Glomerular endothelial cell (primary cell): ENCODE results near the gene CYB561D2. TPM values are rescaled to one million over a fixed set of nuclear protein-coding genes. Genes with fewer than 3 reads are reported as not detected.

Experiments
- DNase-seq: peaks from one replicate; pipeline ENCODE4 v3.0.0-alpha.2; 2011; ENCODE audit warnings: low read depth, low spot score; ENCODE audit errors: extremely low read depth
- total RNA-seq: library from RNA; depleted of rRNA; stranded (reverse); fragments of >200 nt; gene quantifications from 2 replicates; pipeline ENCODE4 v1.2.3, GENCODE V29; 2015

Gene CYB561D2
- total RNA-seq, 1 donor from 2014 or later = 16.2 TPM

DNA sequence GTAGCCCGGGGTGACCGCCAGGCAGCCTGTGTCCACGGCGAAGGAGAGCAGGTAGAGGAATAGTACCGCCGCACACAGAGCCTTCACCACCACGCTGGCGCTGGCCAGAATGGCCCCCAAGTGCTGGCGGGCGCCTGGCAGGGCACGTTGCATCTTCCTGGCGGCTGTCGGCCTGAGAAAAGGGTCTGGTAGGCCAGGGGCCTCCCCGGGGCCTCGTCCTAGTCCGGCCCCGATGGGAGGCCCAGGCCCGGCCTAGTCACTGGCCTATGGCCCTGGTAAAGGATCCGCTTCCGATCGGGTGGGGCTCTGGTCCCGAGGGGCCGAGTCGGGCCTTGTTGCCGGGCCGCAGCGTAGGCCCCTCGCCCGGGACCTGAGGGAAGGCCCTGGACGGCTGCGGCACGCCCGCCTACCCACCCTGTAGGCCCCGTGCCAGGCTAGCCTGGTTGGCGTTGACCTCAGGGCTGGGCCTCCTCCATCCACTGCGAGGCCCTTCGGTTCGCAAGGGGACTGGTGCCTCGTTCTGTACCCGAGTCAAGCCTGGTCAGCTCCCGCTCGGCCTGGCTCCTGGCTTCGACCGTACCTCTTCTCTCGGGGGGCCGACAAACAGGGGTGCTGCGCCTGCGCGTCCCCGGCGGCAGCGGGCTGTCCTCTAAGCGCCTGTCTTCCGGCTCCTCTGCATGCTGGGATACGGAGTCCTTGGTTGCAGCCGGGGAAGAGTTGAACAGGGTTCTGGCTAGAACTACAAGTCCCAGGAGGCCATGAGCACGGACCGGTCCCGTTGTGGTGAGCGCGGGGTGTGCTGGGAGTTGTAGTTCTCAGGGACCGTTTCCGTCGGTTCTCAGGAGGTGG, 8.5 kb downstream of the CYB561D2 start, which contains the start of gene TMEM115:
TSS of gene TMEM115 (minus strand) at position 611 of the 849 bp plus-strand sequence. CDS start at position 153, 458 bp downstream.
- DNase-seq = peak; percentile 88

DNA sequence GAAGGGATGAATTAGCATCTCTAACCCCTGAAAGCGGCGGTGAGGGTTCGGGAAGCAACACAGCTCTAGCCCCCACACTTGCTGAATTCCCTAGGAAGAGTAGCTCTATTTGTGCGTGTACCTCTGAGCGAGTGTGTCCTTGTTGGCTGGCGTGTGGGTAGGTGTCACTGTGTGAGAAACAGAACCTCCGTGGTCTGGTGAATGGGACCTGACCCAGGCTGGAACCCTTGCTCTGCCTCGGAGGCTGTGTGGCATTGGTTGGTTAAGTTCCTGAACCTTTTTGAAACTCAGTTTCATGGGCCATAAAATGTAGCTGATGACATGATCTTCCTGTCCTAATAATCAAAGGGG, 9.1 kb downstream of the CYB561D2 start:
- DNase-seq = no peak

DNA sequence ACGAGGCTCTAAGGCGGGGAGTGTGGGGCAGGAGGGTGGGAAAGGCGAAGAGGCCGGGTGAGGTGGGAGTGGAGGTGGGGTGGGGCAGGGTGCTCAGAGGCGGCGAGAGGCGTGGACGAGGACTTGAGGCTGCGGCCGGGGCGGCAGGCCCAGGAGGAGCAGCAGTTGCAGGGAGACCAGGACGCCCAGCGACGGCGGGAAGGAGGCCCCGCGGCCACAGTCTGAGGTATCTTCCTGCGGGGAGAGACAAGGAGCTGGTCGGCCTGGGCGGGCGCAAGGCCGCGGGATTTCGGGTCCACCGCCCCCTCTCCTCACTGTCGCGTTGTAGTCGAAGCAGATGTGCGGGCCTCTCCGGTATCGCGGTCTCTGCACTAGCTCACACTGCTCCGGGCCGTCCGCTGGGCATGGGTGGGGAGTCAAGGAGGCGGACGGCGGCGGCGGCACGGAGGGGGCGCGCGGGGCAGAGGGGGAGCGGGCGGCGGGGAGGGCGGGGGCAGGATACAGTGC, 14.0 kb downstream of the CYB561D2 start:
- DNase-seq = no peak

DNA sequence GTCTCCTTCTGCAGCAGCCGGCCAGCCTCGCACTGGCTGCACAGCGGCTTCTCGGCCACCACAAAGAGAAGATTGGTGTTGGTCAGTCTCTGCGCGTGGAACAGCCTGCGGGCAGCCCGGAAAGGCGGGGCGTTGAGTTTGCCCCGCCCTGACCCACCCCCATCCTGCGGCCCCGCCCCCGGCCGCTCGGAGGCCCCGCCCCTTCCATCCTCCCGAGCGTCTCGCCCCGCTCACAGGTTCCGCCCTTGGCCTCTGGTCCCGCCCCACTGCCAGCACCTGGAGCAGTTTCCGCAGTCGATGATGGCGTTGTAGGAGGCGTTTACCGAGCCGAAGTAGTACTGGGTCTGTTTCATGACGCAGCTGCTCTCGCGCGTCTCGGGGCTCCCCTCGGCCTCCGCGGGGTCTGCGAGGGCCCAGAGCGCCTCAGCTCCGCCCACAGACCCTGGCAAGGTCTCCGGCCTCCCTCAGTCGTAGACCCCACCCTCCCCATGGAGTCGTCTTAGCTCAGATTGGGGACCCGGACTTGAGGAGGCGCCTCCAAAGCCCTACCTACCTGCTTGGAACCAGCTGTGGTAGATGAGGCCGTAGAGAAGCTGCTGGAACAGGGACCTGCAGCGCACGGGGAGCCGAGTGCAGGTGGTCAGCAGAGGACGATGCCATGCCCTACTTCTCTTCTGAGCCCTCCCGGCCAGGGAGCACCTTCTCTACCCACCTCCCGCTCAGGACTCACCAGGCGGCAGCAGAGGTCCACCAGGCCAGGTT, 14.6 kb downstream of the CYB561D2 start:
- no peak for DNase-seq

DNA sequence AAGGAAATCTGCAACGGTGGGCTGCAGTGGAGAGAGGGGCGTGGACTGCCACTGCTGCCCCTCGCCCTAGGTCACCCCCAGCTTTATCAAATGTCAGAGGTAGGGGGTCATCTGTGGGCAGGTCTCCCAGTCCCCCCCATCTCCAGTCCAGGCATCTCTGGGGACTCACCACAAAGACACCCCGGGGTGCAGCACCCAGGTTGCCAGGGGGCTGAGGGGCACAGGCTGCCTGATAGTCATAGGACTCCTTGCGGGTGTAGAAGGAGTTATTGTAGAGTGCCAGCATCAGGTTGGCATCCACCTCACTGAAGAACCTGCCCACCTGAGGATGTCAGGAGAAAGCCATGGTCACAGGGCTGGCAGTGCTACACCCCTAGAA, 15.2 kb downstream of the CYB561D2 start:
- no peak for DNase-seq

DNA sequence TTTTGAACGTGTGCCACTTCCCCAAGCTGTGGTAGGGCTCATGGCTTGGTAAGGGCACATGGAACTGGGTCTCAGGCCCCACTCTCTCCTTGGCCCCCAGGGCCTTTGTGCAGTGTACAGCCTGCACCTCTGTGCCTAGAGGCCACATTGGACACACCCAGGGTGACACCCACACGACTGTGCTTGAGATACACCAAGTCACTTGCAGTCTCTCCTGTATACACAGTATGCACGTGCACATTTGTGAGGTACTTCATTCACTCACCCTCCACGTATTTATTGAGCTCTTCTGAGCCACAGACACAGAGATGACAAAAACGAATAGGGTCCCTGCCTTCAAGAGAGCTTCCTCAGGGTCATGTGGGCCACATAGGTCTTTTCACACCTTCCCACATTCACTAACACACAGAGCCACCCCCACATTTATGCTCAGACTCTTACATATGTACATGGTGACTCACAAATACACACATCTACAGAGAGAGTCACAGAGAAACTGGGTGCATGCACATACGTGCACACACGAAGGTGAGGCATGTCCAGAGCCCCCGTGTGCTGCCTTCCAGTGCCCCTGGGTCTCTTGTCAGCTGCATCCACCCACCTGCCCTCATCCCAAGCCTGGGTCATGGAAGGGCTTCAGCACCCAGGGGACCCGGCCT, 18.5 kb downstream of the CYB561D2 start:
- DNase-seq = no peak

DNA sequence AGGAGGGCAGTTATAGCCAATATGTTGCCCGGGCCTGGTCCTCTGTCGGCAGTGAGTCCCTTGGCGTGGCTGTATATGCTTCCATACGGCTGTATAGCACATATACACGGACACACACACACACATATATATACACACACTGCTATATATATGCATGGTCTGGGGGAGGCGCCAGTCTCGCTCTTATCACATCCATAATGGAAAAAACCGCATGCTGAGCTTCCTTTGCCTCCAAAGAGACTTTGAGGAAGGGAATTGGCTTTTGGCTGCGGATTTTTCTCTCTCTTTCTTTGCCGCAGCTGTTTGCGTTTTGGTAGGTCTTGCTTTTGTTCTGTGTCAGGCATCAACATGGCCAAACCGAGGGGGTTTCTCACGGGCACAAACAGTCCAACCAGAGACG, 19.9 kb downstream of the CYB561D2 start:
- no peak for DNase-seq

DNA sequence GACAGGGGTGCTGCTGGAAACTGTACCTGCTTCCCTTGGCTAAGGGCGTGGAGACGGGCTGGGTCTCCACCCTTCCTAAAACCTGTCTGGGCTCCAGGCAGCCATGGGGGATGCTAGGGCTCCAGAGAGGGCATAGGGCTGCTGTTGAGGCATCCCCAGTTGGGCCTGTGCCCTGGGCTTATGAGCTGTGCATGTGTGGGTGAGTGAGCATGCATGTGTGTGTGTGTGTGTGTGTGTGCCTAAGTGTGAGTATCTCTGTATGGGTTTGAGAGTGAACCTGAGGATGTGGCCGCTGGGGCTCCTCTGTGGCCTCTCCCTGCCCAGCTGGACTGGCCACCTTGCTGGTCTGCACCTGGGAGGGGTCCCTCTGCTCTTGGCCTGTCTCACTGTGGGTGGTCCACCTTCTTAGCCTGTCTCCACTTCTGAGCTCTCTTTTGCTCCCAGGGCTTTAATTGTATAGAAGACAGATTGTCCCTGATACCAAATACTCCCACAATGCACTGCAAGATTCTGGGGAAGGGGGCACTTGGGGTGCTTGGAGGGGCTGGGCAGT, 20.5 kb downstream of the CYB561D2 start:
- no peak for DNase-seq

DNA sequence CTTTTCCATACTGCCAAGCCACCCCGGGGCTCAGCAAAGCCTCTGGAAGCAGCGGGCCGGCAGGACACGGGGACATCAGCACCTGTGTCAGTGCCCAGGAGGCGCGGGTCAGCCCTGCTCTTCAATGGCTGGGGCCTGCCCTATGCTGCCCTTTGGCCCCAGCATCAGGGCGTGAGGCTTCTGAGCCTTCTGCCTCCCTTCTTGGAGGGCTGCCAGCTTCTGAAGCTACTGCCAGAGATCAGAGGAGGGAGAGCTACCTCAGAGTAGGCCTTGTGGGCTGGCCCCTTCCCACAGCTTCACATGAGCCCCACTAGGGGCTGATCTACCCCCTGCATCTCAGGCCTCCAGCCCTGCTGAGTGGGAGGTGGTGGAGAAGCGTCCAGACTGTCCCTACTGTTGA, 21.7 kb downstream of the CYB561D2 start:
- DNase-seq = no peak

DNA sequence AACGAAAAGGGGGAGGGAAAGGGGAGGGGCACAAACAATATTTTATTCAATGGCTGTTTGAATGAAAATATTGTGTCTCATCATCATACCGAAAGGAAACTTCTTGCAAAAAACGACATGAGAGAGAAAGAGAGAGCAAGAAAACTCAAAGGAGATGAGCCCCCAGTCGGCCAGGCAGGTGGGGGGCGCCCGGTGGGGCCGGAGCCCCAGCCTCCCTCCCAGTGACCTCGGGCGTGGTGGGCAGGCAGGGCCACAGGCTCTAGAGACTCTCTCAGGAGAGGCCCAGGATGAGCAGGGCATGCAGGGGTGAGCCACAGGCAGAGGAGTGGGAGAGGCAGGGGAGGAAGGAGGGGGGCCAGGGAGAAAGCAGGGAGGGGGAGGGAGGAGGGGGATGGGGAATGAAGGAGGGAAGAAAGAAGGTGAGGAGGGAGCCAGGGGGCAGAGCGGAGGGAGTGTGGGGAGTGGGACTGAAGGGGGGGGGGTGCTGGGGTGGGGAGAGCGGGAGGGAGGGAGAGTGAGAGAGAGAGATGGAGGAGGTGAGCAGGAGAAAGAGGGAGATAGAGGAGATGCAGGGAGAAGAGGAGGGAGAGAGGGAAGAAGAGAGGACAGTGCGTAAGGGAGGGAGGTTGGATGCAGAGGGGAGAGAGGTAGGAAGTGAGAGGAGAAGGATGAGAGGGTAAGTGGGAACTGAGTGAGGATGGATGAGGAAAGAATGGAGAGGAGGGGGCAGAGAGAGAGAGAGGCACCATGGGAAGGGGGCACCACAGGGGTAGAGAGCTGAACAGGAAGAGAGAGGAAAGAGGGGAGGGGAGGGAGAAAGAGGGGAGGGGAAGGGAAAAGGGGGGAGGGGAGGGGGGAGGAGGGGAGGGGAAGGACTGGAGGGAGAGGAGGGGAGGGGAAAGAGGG, 22.7 kb downstream of the CYB561D2 start:
- no peak for DNase-seq

DNA sequence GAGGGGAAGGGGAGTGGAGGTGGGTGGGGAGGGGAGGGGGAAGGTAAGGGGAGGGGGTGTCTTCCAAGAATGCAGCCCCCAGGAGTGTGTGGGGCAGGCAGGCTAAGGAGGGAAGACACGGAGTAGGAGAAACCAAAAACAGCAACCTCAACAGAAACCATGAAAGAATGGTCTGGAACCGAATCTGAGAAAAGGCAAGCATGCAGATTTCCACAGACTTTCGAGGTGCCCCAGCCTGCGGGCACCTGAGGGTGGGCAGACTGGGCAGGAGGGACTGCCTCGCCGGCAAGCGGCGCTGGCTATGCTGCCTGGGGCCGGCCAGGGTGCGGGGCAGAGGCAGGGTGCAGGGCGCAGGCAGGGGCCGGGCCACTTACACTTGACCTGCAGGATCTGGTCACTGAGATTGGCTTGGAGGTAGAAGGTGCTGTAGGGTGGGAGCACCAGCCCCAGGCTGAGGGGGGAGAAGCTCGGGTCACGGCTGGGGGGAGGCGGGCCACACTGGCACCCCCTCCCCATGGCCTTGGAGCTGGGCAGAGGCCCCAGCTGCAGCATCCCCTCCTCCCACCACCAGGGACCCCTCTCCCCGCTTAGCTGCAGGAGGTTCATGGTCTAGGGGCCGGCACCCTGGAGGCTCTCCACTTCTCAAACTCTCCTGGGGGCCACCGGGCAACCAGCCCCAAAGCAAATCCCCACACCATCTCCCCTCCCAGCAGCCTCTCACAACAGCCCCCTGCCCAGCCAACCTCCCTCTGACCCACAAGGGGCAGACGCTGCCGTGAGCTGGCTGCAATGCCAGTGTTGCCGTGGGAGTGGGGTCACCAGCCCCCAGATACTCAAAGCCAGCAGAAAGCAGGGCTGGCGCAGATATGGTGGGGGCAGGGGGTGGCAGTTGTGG, 23.9 kb downstream of the CYB561D2 start:
- DNase-seq = no peak

DNA sequence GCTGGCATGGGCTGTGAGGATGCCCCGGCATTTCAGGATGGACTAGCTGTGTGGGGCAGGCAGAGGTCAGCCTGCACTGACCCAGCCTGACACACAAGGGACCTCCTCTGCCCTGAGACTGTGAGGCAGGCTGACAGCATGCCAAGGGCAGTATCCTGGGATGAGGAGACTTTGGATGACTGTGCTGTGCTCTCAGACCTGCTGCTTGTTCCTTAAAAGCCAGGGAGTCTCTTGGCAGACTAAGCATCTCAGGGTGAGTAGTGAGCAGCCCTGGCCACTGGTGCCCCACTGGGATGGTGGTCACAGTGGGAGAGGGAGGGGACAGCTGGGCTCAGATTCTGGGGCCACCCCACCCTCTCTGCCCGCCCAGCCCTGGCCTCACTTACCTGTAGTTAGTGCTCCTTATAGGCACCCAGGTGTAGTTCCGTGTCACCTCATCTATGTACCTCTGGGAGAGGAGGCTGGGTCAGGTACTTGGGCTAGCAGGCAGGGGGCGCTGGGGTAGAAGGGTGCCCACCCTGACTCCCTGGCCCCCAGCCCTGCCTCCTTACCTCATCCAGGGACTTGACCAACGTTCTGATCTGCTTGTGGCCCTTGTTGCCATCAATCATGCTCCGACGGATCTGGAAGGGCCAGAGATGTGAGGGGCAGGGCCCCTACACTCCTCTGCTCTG, 24.7 kb downstream of the CYB561D2 start:
- no peak for DNase-seq

DNA sequence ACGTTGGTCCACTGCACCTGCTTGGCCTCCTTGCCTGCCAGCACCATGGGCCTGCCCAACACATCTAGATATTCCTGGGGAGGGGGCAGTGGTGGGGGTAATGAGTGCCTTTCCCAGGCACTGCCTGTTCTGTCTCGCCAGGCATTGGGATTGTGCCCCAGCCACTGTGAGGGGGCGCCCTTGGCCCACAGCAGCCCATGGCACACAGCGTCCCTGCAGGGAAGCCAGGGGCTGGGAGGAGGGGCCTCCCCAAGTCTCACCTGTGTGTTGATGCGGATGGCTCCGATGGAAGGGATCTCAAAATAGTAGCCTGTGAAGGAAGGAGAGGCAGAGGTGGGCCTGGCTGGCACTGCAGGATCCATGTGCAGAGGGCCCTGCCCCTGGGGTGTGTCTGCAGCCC, 27.4 kb downstream of the CYB561D2 start:
- no peak for DNase-seq

DNA sequence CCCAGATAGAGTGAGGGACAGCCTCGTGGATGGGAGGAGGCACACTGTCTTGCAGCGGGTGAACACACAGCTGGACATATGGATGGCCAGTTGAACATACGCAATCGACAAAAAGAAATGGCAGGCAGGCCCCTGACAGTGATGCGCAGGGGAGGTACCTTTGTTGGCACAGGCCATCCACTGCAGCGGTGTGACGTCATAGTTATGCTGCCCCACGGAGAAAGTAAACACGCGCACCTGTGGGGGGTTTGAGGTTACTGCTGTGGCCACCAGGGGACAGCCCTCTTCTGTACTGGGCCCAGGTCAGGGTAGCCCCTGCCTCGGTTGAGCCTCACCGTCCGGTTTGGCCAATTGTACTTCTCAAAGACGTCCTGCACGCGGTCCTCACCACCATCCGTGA, 28.1 kb downstream of the CYB561D2 start:
- no peak for DNase-seq

DNA sequence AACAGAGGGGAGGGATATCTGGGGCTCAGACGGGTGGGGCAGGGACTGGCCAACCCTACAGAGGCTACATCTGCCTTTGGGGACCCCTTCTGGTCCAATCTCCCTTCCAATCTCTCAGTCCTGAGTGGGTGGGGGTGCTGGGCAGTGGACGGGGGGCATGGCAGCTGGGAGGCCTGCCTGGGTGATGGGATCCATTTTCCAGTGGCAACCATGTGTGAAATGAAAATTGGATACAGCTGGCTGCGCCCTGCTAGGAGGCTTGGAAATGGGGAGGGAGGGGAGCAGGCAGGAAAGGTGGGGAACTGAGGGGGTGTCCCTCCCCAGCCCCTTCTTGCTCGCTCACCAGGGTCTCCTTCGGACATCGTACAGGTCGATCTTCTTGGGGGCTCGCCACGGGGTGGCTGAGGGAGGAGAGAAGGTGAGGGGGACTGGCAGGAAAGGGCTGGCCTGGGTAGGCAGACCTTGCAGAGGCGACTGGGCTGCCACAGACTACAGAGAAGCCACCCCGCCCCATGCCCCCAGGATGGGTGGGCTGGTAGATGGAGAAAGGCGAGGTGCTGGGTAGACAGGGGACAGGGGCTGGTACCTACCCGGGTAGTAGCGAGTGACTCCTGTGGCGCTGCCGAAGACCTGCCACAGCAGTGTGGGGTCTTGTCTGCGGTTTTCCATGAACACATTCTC, 29.9 kb downstream of the CYB561D2 start:
- DNase-seq = no peak

DNA sequence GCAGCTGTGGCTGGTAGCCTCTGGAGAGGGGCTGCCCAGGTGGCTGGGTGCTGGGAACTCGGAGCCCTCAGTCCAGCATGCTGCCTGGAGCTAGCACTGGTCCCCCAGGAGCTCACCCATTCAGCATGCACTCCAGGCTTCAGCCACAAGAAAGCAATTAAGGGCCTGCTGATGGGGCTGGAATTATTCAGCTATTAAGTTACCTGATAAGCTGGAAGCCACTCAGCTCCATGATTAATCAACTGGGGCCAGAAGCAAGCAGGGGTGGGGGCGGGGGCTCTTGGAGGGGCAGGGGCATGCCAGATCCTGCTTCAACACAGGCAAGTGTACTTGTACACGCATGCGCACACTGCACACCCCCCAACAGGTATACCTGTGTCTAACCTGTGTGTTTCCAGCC, 30.7 kb downstream of the CYB561D2 start:
- no peak for DNase-seq

DNA sequence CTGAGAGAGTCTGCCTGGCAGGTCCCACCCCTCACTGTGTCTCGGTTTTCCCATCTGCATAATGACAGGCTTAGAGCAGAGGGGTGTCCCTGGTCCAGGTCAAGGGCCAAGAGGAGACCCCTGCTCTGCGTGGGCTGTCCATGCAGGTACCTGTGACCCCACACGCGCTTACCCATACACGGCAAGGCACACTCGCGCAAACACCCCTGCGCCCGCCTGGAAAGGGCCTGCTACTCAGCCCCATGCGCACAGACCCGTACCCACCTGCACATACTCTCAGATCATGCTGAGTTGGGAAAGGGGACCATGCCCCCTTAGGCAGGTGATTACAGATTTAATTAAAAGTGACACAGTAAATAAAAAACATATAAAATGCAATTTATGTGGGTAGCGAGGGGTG, 32.1 kb downstream of the CYB561D2 start:
- DNase-seq = no peak

DNA sequence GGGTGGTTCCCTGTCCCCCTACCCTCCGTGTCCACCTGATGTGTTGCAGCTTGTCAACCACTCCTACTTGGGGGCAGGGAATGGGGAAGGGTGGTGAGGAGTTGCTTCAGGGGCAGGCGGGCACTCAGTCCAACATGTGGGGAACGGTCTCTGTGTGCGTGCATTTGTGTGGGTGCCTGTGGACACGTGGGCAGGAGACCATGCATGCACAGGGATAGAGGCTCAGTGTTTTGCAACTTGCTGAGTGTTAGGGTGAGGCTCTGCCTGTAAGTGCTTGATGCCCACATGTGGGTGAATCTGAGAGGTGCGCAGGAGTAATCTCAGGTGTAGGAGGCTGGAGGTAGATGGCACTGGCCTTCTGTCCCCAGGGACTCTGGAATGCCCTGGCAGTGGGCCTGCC, 33.1 kb downstream of the CYB561D2 start:
- no peak for DNase-seq
